Esophagus muscularis mucosa (tissue), 4 donors: ENCODE data around the gene METAP1D.

Experiments used
- EP300 ChIP-seq: sonication (generic); formaldehyde crosslinking; IDR thresholded peaks from one replicate; pipeline ENCODE4 v1.6.1; 2017; ENCODE audit warnings: antibody characterized with exemption
- POLR2A ChIP-seq: fragments of 450-650 bp; IDR thresholded peaks from one replicate; pipeline ENCODE4 v1.6.1; 2017; ENCODE audit warnings: antibody characterized with exemption, moderate library complexity, mild to moderate bottlenecking, low read depth
- POLR2AphosphoS5 ChIP-seq, 2 donors: sonication (generic); formaldehyde crosslinking; IDR thresholded peaks; one replicate each; pipeline ENCODE4 v1.6.1; 2017; ENCODE audit warnings: antibody characterized with exemption in 2 of 2
- TF ChIP-seq, protein P1 (sequence below), 3 experiments: fragments of 200-600 bp in 2 of 3; fragments of 450-650 bp in 1 of 3; sonication (generic) in 2 of 3; IDR thresholded peaks; one replicate each; pipeline ENCODE4 v1.5.1; 2017 to 2019; ENCODE audit warnings: antibody characterized with exemption in 3 of 3, mild to moderate bottlenecking in 2 of 3, moderate library complexity in 1 of 3

DNA sequence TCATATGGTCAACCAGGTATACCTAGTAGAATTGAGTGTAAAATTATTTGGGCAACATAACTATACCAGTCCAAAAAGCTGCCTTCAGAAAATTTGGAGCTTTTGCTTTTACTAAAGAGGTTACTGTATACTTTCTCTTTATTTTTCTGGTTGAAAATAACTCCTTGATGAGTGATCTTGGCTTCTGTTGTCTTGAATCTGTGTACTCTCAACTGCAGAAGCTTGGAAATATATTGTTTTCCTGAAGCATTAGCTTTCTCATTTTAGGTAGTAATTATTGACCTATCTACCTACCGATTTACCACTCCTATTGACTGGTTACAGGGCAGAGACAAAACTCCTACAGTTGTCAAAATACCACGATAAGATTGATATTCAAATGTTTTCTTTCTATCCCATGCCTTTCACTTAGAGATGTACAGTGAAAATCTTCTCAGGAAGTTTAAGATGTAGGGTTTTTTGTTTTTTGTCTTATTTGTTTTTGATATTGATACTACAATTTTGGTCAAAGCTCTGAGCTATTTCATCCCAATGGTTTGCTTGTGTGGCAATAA, 49.9 kb downstream of the METAP1D start:
- TF ChIP-seq, protein P1, sequence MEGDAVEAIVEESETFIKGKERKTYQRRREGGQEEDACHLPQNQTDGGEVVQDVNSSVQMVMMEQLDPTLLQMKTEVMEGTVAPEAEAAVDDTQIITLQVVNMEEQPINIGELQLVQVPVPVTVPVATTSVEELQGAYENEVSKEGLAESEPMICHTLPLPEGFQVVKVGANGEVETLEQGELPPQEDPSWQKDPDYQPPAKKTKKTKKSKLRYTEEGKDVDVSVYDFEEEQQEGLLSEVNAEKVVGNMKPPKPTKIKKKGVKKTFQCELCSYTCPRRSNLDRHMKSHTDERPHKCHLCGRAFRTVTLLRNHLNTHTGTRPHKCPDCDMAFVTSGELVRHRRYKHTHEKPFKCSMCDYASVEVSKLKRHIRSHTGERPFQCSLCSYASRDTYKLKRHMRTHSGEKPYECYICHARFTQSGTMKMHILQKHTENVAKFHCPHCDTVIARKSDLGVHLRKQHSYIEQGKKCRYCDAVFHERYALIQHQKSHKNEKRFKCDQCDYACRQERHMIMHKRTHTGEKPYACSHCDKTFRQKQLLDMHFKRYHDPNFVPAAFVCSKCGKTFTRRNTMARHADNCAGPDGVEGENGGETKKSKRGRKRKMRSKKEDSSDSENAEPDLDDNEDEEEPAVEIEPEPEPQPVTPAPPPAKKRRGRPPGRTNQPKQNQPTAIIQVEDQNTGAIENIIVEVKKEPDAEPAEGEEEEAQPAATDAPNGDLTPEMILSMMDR (IDR thresholded peaks at IDR 0.05), result no peak
- no peak for TF ChIP-seq POLR2AphosphoS5 (IDR thresholded peaks at IDR 0.05)
- no peak for TF ChIP-seq POLR2A
- TF ChIP-seq EP300, result no peak
